ENCODE data around the gene ACACA. TPM values are rescaled to one million over a fixed set of nuclear protein-coding genes. Genes with fewer than 3 reads are reported as not detected.

ACACA gene
- polyA plus RNA-seq, 3 donors, result 37.2 to 43.9 (median 43.6) TPM

DNA sequence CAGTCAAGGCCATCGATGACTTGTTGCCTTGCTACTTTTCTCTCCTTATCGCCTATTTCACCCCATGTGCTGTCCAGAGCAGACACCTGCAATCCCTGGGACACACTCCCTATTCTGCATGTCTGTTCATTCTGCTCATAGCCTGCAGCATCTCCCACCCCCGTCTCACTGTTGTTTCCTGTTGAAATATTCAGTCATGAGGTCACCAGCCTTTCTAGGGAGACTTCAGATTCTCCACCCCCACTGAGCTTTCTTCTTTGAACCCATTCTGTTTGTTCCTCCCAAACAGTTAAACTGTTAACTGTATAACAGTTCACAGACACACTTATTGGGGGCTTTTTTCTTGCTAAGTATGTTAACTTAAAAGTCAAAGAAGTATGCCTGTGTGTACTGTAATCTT is 363.4 kb downstream of the ACACA start:
- no peak for DNase-seq (ENCODE audit: extremely low read depth in 1 of 11, low read depth in 9 of 11, low spot score in 4 of 11)

- no peak for DNase-seq (ENCODE audit: extremely low read depth in 1 of 11, low read depth in 9 of 11, low spot score in 4 of 11)
Measured at GRCh38 chr17:37041932-37042331, 364.7 kb downstream of the ACACA start.

DNA sequence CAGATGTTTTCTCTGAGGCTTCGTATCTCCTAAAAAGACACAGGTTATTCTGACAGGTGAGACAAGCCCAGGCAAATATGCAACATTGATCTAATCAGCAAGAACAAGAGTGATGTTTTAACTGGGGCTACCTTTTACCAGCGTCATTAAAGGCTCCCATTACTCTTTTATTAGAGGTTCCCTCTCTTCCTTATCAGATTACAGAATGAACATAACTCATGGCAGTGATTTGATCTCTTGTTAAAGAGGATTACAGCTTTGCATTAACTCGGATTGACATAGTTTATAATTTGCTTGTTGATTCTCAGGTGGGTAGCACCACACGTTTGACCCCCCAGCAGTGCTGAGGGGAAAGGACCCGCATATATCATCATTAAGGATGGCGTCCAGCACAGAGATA is 367.4 kb downstream of the ACACA start:
- DNase-seq (ENCODE audit: extremely low read depth in 1 of 11, low read depth in 9 of 11, low spot score in 4 of 11), result no peak

- DNase-seq (ENCODE audit: extremely low read depth in 1 of 11, low read depth in 9 of 11, low spot score in 4 of 11), result no peak
Measured at GRCh38 chr17:37037590-37038155, 369.0 kb downstream of the ACACA start.

Other genes starting within 250 kb of the ACACA start
- gene C17orf78, start 30.9 kb downstream of the ACACA start, polyA plus RNA-seq (ENCODE audit: insufficient read length in 3 of 3), result under 1 TPM; 0.06 to 0.23 (median 0.15) TPM
- gene TADA2A, start 50 bp upstream of the ACACA start, polyA plus RNA-seq (ENCODE audit: insufficient read length in 3 of 3), result 10 to 100 TPM; 23.9 to 27.0 (median 25.0) TPM
- gene DUSP14, start 83.1 kb upstream of the ACACA start, polyA plus RNA-seq (ENCODE audit: insufficient read length in 3 of 3), result 10 to 100 TPM; 11.2 to 18.1 (median 15.8) TPM
- gene SYNRG, start 202.6 kb upstream of the ACACA start, polyA plus RNA-seq (ENCODE audit: insufficient read length in 3 of 3), result 10 to 100 TPM; 39.9 to 44.9 (median 41.0) TPM
- 10 to 100 TPM; 38.7 to 47.2 (median 42.0) TPM for gene DDX52, start 236.6 kb upstream of the ACACA start, polyA plus RNA-seq (ENCODE audit: insufficient read length in 3 of 3)

Data from renal cortex interstitium (tissue), 11 donors.